ENCODE measurements around the gene CFH.
"Not testable (repeated sequence)": the region's sequence is repeated elsewhere in the genome, so short reads cannot be mapped to it uniquely, and the experiment has no call there.

CFH gene

DNA sequence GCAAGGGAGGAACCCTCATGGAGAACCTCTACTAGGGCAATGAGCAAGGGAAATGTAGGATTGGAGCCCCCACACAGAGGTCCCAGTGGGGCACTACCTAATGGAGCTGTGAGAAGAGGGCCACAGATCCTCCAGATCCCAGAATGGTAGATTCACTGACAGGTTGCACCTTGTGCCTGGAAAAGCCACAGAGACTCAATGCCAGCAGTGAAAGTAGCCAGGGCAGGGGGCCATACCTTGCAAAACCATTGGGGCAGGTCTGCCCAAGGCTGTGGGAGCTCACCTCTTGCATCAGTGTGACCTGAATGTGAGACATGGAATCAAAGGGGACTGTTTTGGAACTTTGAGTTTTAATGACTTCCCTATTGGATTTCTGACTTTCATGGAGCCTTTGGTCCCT is 17.9 kb downstream of the CFH start:
- DNase-seq = no peak

DNA sequence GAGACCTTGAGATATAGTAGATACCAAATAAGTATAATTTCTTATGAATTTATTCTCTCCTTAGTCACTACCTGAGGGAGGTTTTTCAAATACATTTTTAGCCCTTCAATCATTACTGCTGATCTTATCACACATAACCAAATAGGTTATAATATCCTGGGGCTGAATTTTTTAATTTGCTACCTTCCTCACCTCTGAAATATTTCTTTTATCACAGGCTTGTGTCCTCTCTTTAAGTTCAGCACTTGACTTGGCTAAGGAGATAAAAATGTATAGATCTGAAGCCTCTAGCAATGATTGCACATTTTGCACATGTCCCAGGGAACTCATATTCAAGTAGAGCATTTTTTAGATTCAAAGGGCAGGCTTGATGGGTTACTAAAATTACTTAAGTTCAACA is 23.1 kb downstream of the CFH start:
- no peak for DNase-seq

DNA sequence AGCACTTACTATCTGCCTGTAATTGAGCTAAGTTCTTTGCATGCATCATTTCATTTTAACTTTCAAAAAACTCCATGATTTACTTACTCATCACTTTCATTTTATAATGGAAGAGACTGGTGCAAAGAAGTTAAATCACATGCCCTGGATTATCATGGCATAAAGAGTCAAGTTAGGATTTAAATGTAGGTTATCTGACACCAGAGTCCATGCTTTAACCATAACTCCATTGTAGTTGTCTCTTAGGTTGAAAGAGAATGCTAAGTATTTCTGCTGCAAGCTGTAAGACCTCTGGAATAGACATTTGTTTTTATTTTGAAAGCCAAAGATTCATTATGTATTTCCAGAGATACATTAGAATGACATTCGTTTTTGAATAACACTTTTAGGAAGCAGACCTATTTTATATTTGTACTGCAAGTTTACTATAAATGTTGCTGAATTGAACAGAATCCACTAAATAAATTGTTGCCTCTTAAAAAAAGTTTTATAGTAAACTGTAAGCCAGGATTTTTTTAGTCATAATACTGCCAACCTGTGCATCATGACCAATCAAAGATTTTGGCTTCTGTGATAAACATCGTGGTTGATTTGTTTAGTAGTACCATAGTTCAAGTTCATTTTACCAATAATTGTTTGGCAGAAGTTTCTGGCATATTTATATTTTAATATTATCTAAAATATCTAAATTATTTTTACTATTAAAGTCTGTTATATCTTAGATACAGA is 26.1 kb downstream of the CFH start:
- DNase-seq = no peak

DNA sequence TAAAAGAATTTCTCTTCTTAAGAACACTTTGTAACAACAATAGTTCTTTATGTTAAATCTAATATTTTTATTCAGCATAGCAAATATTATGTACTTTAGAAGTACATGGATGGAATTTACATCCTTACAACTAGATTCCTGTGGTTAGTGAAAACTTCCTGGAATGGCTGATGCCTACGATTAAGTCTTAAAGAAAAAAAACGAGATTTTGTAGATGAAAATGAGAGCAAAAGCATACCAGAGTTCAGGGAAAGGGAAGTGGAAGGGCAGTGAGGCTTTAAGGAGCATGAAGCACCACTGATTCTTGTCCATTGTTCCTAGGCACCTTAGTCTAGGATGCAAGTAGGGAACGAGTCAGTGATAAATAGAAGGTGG is 26.7 kb downstream of the CFH start:
- no peak for DNase-seq

DNA sequence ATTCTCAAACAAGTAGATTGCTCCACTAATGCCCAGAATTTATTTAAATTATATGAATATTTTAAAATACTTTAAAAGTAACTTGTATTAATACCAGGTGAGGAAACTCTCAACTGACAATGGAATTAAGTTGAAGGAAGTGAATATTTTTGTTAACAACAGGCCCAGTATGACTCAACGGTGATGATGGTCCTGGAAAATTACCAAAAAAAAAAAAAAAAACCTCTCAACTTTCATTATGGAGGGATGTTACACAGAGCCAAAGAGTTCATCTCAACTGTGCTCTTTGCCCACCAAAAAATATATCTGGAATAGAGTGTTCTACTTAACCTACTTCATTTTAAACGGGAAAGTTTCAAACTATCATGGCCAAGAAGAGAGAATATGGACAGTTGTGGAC is 28.3 kb downstream of the CFH start:
- DNase-seq = no peak

DNA sequence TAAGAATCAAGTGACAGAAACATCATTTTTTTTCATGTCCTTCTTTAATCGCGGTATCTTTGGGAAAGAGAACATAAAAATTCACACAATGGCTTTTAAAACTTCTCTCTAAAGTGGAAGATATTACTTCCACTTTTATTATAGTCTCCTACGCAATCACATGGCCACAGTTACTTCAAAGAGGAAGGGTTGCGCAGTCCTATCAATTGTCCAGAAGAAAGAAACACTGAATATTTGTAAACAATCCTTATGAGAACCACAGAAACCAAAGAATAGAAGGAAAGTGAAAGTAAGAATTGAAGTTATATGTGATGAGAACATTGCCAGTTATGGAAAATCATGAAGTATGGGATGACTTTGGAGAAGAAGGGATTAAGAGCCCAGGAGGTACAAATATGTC is 32.6 kb downstream of the CFH start:
- DNase-seq = no peak

DNA sequence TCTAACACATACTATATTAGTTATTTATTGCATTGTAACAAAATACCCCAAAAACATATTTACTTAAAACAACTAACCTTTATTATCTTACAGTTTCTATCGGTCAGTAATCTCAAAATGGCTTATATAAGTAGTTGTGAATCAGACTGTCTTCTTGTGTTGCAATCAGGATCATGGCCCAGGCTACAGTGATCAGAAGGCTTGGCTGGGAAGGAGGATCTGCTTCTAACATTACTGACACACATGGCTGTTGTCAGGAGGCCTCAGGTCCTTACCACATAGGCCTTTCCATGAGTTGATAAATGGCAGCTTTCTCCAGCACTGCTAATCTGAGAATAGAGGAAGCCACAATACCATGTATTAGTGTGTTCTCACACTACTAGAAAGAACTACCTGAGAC is 33.7 kb downstream of the CFH start:
- no peak for DNase-seq

DNA sequence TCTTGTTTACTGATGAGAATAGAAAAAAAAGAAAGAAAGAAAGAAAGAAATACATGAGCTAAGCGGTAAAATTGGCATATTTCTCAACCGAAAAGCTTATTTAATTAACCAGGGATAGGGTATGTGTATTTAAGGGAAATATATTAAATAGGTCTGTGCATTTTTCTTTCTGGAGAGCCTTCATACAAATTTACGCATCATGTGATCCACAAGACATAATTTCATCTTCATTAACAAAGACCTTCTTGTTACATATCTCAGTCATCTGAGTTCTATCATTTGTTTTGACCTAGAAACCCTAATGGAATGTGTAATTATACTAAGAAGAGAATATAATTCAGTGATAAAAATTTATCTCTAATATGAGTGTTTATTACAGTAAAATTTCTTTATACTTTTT is 37.2 kb downstream of the CFH start:
- no peak for DNase-seq

DNA sequence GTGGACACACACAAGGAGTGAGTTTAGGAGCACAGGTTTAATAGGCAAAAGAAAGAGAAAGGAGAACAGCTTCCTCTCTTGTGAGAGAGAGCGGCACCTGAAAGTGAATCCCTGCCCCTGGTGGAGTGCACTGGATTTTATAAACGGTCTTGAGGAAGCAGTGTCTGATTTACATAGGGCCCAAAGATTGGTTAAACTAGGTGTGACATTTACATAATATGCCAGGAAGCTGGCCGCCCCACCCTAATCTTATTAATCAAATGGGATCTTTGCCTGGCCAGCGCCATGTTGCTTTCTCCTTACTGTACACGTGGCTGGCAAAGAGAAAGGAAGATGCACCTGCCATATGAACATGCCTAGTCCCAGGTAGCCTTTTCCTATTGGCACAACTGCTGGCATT is 38.7 kb downstream of the CFH start:
- DNase-seq = no peak

DNA sequence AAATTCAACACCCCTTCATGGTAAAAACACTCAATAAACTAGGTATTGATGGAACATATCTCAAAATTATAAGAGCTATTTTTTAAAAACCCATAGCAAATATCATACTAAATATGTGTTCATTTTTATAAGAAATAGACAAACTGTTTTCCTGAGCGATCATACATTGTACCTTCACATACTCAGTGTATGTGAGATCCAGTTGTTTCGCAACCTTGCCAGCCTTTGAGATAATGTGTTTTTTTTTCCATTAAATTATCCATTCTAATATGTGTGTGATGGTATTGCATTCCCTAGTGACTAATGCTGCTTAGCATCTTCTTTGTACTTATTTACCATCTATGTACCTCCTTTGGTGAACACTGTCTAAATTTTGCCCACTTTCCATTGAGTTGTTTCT is 47.1 kb downstream of the CFH start:
- DNase-seq = no peak

DNA sequence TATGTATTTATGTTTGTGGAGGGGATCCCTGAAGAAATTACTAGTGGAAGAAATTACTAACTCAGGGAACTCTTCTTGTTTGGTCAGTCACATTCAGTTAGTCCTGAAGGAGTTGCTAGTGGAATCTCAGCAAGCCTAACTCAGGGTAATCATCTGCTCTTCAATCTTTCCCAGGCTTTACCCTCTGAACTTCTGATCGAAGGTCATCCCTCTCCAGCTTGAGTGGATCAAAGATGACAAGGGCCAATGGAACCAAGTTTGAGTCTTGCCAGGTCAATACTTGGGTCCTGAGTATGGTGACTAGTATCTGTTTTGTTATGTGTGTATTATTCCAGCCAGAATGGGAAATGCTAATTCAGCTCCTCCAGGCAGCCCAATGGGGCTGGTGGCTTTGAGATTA is 49.3 kb downstream of the CFH start:
- no peak for DNase-seq

DNA sequence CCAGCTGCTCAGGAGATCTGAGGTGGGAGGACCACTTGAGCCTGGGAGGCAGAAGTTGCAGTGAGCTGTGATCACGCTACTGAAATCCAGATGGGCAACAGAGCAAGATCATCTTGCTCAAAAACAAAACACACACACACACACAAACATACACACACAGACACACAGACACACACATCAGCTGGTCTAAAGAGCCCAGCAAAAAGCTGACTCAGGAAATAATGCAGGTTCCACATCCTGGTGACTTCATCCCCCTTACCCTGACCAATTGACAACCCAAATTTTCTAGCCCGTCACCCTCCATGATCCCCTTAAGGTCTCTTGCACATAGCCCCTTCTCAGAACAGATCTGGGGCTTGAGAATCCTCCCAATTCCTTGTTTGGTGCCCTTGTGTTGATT is 58.0 kb downstream of the CFH start:
- DNase-seq = not testable (repeated sequence)

DNA sequence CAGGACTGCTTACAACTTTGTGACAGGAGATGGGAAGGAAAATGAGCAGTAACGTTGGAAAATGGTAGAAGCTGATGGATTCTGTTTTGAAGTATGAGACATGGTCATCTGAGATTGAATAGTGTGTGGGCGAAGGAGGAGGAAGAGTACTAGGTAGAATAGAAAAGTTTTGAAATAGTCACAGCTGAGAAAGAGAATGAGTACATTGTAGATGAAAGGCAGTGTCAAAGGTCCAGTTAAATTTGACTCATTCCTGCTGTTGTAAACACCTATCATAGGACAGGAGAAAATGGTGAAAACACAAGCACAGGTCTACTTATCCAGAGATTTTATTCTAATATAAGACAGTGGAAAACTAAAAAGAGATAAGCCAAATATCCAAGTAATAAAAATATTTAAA is 66.0 kb downstream of the CFH start:
- DNase-seq = no peak

DNA sequence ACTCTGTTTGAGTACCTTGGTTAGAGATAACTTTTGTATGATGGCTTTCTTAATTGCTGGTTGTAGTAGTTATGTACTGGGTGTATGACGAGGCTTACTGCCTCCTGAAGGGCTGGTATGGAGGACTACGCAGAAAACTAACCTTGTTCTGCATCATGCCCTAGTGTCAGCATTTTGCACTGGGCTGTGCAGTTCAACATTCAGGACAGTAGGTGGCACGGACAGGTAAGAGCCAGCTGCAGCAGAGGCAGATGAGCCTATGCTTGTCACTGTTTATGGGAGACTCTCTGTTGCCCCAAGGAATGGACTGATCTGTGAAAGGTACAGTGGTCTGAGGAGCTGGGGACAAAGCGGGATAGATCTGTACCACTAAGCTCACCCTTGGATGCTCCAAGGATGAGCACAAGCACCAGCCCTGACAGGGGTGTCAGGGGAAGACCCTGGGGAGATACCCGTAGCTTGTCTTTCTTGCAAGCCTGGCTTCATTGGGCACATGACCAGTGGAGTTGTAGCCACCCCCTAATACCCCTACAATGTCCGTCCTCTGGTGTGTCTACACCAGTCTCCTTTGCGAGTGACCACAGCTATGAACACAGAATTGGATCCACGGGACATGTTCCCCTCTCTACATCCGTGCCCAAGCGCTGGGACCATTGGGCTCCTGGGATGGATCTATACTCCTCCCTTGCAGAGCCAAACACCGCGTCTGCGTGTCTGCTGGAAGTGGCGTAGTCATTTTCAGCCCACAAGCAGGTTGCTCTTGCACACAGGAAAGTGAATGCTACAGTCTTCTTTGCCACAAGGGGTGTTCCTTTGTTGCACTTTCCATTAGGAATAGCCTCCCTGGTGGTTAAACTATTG is 71.7 kb downstream of the CFH start:
- DNase-seq = peak; percentile 3

DNA sequence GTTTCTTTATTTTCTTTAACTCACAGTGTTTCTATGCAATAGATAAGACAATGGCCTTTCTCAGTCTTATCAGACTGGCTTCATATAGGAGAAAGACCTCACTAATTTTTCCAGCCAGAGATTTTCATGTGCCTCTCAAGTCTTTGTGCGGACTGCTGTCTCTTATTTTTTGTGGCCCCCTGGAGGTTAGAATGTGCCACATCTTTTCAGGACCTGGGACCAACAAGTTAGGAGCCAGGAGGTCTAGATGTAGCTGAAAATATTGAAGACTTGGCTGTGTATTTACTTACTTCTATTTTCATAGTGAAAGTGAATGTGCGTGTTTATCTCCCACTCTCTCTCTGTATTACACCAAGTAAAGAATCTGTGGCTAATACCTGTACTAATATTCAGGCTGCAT is 80.7 kb downstream of the CFH start:
- DNase-seq = no peak

DNA sequence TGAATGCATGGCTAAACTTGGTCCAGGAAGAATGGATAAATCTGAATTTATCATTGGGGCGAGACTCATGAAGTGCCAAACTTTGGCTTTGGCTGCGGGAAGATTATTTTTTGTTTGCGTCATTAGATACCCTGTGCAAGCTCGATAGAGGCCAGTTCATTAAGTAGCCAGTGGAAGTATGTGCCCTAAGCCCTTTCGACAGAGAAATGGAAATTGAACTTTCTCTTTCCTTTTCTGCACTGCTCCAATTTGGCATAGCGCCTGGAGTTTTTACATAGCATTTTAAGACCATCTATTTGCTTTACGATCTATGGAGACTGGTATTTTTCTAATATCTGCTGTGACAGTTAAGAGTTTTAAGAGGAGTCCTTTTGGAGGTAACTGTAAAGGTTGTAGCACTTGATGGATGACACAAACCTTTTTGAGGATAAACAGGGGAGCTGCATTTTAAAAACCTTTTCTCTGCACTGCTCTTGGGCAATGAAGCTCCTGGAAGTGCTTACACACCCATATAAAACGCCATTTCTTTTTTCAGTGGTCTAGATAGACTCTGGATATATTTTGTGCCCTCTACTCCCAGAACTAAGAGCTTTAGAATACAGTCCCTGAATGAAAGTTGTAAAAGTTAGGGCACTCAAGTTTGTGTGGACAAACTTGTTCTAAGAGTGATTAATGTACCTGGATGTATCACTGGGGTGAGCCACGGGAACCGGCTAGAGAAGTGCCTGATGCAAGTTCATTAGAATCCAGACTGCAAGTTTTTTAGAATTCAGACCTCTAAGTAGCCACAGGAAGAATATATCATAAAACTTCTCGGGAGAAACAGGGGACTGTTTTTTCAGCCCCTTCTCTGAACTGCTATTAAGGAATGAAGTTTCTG is 81.5 kb downstream of the CFH start:
- DNase-seq = no peak

DNA sequence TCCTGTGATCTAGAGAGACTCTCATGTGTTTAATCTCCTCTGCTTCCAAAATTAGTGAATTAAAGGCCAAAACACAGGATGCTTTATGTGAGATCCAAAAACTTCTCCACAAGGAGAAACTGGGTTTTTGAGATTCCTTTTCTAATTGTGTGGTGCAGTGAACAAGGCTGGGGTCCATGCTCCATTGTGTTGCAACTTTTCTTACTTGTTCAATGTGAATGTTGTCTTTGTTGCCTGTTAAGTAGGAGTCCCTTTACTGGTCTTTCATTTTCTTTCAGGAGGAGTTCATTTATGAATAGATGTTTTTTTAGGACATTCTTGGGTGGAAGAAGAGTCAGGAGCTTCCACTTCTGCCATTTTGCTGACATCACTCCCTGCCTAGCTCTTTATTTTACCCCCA is 82.2 kb downstream of the CFH start:
- DNase-seq = no peak

DNA sequence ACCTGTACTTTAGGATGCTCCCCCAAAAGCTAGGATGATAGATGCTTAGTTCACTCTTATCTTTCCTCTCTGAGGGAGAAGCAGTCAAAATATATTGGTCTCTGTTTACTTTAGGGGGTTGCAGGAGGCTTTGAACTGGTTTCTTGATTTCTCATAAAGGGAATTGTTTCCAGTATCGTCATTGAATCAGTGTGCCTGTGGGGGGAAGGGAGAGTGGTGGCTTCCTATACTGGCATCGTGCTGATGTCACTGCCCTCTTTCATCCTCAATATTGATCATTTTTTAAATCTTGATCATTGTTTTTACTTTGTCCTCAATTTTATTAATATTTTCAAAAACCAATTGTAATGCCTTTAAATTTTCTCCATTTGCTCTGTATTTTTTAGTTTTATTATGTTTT is 82.6 kb downstream of the CFH start:
- DNase-seq = no peak

DNA sequence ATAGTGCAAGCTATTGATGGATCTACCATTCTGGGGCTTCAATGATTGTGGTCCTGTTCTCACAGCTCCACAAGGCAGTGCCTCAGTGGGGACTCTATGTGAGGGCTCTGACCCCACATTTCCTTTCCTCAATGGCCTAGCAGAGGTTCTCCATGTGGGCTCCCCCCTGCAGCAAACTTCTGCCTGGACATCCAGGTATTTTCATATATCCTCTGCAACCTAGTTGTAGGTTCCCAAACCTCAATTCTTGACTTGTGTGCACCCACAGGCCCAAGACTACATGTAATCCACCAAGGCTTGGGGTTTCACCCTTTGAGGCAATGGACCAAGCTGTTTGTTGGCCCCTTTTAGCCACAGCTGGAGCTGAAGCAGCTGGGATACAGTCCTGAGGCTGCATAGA is 86.9 kb downstream of the CFH start:
- DNase-seq = no peak

DNA sequence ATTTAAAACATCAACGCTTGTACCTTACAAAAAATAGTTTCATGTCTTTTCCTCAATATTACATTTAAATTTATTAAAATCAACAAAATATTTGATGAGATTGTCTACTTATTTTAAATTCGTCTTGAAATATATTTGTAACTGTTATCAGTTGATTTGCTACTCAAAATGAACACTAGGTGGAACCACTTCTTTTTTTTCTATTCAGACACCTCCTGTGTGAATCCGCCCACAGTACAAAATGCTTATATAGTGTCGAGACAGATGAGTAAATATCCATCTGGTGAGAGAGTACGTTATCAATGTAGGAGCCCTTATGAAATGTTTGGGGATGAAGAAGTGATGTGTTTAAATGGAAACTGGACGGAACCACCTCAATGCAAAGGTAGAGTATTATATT is 91.4 kb downstream of the CFH start:
- not testable (repeated sequence) for DNase-seq

DNA sequence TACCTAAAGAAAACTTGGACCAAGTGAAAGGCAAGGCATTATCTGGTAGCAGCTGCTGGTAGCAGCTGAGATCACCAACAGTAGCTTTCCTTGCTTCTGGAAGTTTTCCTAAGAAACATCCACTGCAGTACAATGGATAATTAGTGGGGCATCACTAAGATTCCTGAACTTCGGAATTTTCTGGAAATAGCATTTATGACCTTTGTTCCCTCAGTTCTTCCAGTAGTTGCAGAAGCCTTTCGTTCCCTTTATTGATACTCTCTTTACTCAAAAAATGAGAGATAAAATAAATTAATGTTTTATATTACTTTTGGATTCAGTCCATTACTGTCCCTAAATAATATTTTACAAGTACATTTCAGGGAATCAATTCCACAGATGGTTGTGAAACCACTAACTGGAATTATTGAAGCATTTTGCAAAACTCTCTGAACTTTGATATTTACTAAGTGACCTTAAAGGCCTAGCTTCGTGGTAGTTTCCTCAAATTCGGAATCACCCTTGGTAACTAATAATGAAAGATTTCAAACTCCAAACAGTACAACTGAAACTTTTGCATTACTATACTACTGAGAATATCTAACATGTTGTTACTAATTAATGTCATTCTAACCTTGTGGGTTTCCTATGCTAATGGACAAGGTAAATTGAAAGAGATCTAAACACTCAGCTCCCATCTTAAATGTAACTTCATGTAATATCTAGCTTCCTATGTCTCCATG is 113.3 kb downstream of the CFH start:
- not testable (repeated sequence) for DNase-seq

DNA sequence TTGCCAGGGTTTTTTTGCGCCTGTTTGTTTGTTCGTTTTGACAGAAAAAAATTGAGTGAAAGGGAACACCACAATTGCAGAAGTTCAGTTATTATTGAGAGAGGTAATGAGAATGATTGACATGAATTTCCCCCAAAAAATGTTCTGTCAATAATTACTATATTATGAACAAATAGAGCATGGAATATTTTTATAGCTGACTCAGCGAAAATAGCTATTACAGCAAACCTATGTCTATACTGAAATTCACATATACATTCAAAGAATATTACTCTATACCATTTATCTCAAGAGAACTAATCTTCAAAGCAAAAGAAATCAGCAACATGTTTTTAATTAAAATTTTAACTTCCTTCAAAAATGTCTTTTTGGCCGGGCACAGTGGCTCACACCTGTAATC is 118.0 kb downstream of the CFH start:
- DNase-seq = not testable (repeated sequence)

DNA sequence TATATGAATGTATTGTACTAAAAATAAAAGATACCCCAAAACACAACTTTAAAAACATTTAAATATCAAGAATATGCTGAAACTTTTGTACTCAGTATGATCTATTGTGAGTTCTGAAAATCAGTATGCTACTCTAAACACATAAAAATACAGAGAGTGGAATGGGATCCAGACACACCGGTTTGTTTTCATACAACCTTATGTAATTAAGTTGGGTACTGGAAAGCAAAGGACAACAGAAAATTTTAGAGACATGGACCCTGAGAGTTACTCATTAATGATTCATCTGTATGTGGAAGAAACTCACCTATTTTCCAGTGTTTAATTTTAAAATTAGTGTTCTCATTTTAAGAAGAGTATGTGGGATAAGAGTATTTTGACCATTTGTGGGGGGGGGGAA is 121.9 kb downstream of the CFH start:
- DNase-seq = no peak

Measured in activated CD4-positive, alpha-beta T cell treated with anti-CD3 and anti-CD28 coated beads for 48 hours (primary cell).